NCI-H526 (cell line): Measurements from ENCODE around the gene MET.
A peak's percentile ranks its signal among the peaks of the same experiment; 100 is the strongest.
"Not testable (repeated sequence)": the region's sequence is repeated elsewhere in the genome, so short reads cannot be mapped to it uniquely, and the experiment has no call there.

Experiments
- DNase-seq, 2 experiments: peaks; one replicate each; lab custom pipeline; 2025; lab: John Stamatoyannopoulos, UW

MET gene

DNA sequence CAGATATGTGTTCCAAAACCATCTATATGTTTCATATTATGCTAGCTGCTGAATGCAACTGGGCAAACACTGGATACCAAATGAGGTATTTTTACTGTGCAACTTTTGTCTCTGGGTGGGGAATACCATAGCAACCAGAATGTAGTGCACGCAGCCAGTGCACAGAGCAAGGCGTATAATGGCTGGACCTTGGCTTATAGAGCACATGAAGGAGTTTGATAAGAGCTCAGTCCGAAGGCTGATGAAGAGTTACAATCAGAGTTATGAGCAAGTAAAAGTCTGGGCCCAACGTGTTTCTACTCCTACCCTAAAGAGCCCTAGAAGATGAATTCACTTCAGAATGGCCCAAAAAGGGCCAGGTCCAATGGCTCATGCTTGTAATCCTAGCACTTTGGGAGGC, 82.2 kb downstream of the MET start:
- DNase-seq = no peak

GRCh38 chr7:116757283-116757682, 85.3 kb downstream of the MET start:
- no peak for DNase-seq

DNA sequence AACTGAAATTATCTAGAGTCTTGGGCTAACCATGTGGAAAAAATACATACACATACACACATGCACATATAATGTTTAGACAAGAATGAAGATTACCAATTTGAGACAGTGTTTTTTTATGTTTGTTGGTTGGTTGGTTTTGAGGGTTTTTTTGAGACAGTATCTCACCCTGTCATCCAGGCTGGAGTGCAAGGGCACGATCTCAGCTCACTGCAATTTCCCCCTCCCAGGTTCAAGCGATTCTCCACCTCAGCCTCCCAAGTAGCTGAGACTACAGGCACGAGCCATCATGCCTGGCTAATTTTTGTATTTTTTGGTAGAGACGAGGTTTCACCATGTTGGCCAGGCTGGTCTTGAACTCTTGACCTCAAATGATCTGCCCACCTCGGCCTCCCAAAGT, 87.6 kb downstream of the MET start:
- not testable (repeated sequence) for DNase-seq

DNA sequence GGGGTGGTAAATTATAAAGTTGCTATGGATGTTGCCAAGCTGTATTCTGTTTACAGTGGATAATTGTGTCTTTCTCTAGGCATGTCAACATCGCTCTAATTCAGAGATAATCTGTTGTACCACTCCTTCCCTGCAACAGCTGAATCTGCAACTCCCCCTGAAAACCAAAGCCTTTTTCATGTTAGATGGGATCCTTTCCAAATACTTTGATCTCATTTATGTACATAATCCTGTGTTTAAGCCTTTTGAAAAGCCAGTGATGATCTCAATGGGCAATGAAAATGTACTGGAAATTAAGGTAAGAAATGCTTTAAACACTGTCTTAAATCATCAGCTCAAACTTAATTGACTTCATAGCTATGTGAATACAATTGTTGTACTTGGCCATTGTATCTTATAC, 91.0 kb downstream of the MET start:
- DNase-seq = no peak

- no peak for DNase-seq
Observed at GRCh38 chr7:116763647-116764046, 91.7 kb downstream of the MET start.

GRCh38 chr7:116766881-116767280, 94.9 kb downstream of the MET start:
- DNase-seq = peak in 1 of 2 experiments; percentile 17

DNA sequence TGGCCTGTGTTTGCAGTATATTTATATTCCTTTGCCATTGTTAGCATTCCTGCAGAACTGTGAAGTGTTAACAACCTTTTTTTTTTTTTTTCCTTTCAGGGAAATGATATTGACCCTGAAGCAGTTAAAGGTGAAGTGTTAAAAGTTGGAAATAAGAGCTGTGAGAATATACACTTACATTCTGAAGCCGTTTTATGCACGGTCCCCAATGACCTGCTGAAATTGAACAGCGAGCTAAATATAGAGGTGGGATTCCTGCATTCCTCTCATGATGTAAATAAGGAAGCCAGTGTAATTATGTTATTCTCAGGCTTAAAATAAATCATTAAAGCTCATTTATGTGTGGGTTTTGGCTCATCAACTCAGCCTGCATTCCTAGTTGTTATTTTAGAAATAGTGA, 97.5 kb downstream of the MET start:
- no peak for DNase-seq

GRCh38 chr7:116770941-116771340, 98.9 kb downstream of the MET start:
- DNase-seq = no peak

- no peak for DNase-seq
Observed at GRCh38 chr7:116771640-116772039, 99.6 kb downstream of the MET start.

GRCh38 chr7:116772423-116772863, 100.4 kb downstream of the MET start:
- DNase-seq = no peak

- DNase-seq = no peak
Observed at GRCh38 chr7:116772926-116773749, 101.1 kb downstream of the MET start.

- DNase-seq = no peak
Observed at GRCh38 chr7:116776046-116776445, 104.0 kb downstream of the MET start.

- DNase-seq = no peak
Observed at GRCh38 chr7:116776610-116777289, 104.8 kb downstream of the MET start.

DNA sequence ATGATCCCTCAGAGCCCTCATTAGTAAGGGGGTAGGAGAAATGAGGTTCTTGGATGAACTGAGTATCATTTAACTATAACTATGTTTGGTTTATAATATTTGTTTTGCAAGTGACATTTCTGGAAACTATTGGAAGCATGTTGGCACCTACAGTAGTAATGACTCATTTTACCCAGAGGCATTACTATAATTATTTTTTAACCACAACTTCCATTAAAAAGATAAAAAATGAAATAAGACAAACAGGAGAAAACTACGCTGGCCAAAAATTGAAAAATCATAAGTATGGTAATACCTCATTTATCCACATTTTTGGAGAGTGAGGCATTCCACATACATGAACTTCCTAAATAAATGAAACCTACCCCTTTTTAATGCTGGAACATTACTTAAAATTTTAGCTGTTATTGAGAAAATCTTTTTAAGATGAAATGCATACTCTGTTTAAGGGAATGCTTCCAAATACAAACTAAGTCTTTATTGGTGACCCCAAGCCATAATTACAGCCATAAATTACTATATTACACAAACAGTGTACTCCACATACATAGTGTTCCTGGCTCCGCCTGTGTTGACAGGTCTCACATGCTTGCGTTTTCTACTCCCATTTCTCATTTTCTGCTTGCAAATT, 105.8 kb downstream of the MET start:
- no peak for DNase-seq

DNA sequence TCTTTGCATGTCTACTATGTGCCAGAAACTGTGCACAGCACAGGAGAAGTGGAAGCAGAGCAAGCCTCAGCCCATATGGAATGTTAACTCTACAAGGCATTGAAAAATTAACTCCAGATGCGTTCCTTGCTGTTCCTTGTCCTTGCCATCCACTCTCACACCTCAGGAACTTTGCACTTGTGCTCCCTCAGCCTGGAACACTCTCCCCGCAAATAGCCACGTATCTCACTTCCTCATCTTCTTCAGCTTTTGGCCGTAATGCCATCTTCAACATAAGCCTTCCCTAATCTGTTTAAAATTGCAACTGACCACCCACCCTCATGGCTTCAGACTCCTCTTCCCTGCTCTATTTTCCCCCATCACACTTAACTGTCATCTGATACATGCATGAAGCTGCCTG, 107.2 kb downstream of the MET start:
- DNase-seq = no peak

GRCh38 chr7:116779931-116780330, 107.9 kb downstream of the MET start:
- DNase-seq = no peak

DNA sequence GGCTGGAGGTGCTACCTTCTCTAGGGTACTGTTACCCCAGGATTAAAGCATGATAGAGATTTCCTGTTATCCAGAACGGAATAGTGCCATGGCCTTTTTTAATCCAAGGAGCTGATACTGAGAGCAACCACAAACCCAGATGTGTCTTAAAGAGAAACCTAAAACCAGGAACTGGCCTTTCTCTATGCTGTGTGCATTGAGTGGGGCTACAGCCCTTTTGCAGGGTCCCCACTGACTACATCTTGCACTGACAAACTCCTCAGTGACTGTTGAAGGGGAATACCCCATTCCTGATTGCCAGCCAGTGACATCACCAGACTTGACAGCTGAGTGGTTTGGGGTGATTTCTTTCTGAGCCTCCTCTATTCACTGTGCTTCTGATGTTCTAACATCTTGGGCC, 108.5 kb downstream of the MET start:
- no peak for DNase-seq

- DNase-seq = no peak
Observed at GRCh38 chr7:116780966-116781365, 109.0 kb downstream of the MET start.

GRCh38 chr7:116781584-116781983, 109.6 kb downstream of the MET start:
- no peak for DNase-seq

DNA sequence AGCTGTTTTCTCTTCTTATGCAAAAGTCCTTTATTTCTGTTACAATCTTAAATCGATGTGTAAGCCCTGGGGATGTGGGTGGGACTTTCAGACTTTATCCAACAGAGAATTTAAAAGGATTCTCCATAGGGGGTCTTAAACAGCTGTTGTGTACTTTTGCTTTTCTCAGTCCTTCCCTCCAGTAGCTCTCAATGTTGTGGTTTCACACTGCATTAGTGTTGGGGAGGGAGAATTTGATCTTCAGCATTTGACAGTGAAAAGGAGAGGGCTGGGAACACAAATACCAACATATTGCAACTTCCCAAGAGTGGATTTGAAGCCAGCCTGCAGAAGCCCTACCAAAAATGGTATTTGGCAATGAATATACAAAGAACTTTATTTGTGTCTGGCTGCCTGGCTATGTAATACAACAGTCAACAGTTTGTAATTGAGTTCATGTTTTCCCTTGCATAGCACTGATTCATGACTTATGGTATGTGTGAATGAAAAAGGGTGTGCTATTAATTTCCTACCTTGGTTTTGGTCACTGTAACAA, 110.2 kb downstream of the MET start:
- no peak for DNase-seq

GRCh38 chr7:116783666-116784318, 111.8 kb downstream of the MET start:
- no peak for DNase-seq

- no peak for DNase-seq
Observed at GRCh38 chr7:116784647-116785046, 112.7 kb downstream of the MET start.
